Hematopoietic multipotent progenitor cell treated with erythropoietin and hydrocortisone succinate and interleukin-3 and kit ligand, for 17 days (in vitro differentiated cells): ENCODE measurements around the gene PUS7.
"Not testable (repeated sequence)": the region's sequence is repeated elsewhere in the genome, so short reads cannot be mapped to it uniquely, and the experiment has no call there.

Experiments used
- DNase-seq: peaks from one replicate; pipeline ENCODE4 v3.0.0-alpha.2; 2015; ENCODE audit warnings: low spot score

Gene PUS7

GRCh38 chr7:105448181-105448580, 73.9 kb downstream of the PUS7 start:
- no peak for DNase-seq

GRCh38 chr7:105444342-105444987, 77.6 kb downstream of the PUS7 start:
- DNase-seq: no peak

GRCh38 chr7:105442214-105442613, 79.9 kb downstream of the PUS7 start:
- DNase-seq: not testable (repeated sequence)

GRCh38 chr7:105439174-105439893, 82.7 kb downstream of the PUS7 start:
- no peak for DNase-seq

GRCh38 chr7:105438847-105439173, 83.3 kb downstream of the PUS7 start:
- DNase-seq: no peak

GRCh38 chr7:105438254-105438653, 83.8 kb downstream of the PUS7 start:
- no peak for DNase-seq

- not testable (repeated sequence) for DNase-seq
These were observed 84.7 kb downstream of the PUS7 start for GRCh38 chr7:105437356-105437755.

- DNase-seq: no peak
These were observed 92.1 kb downstream of the PUS7 start for GRCh38 chr7:105429746-105430612.

- DNase-seq: no peak
These were observed 95.4 kb downstream of the PUS7 start for GRCh38 chr7:105426606-105427146.

- no peak for DNase-seq
These were observed 98.1 kb downstream of the PUS7 start for GRCh38 chr7:105423987-105424386.

GRCh38 chr7:105413887-105414437, 108.1 kb downstream of the PUS7 start:
- no peak for DNase-seq

GRCh38 chr7:105410774-105411173, 111.3 kb downstream of the PUS7 start:
- not testable (repeated sequence) for DNase-seq

- DNase-seq: not testable (repeated sequence)
These were observed 112.3 kb downstream of the PUS7 start for GRCh38 chr7:105409775-105410174.

GRCh38 chr7:105408791-105409410, 113.2 kb downstream of the PUS7 start:
- no peak for DNase-seq
